Bronchial epithelial cell (primary cell): ENCODE results near the gene NR1D1. TPM values are rescaled to one million over a fixed set of nuclear protein-coding genes. Genes with fewer than 3 reads are reported as not detected.

Experiments
- DNase-seq: peaks from one replicate; pipeline ENCODE4 v3.0.0-alpha.2; 2010; ENCODE audit warnings: low read depth
- FAIRE-seq: peaks from 2 replicates; lab custom pipeline; 2011; peaks lifted over from hg19 to GRCh38; lab: Jason Lieb, UNC
- H3K27me3 ChIP-seq: 2 replicates; pipeline ENCODE4 v1.5.1; 2011; ENCODE audit warnings: low read length; ENCODE audit not compliant: control insufficient read depth, insufficient read depth
- H3K36me3 ChIP-seq: 2 replicates; pipeline ENCODE4 v1.5.1; 2011; ENCODE audit warnings: low read length; ENCODE audit not compliant: control insufficient read depth, insufficient read depth
- H3K4me3 ChIP-seq: 2 replicates; pipeline ENCODE4 v1.5.1; 2011; ENCODE audit warnings: mild to moderate bottlenecking, low read depth, low read length, control low read depth
- total RNA-seq: library from RNA; depleted of rRNA; stranded (reverse); fragments of >200 nt; gene quantifications from 2 replicates; pipeline ENCODE4 v1.2.1, GENCODE V29; 2014
- TF ChIP-seq, protein P1 (sequence below): IDR thresholded peaks from 2 replicates; pipeline ENCODE4 v1.5.1; 2011; ENCODE audit warnings: mild to moderate bottlenecking, moderate library complexity, low read length, control low read depth, inconsistent platforms; ENCODE audit not compliant: insufficient read depth, severe bottlenecking

The NR1D1 gene
- total RNA-seq, 1 donor from 2014 or later = 0.79 TPM

DNA sequence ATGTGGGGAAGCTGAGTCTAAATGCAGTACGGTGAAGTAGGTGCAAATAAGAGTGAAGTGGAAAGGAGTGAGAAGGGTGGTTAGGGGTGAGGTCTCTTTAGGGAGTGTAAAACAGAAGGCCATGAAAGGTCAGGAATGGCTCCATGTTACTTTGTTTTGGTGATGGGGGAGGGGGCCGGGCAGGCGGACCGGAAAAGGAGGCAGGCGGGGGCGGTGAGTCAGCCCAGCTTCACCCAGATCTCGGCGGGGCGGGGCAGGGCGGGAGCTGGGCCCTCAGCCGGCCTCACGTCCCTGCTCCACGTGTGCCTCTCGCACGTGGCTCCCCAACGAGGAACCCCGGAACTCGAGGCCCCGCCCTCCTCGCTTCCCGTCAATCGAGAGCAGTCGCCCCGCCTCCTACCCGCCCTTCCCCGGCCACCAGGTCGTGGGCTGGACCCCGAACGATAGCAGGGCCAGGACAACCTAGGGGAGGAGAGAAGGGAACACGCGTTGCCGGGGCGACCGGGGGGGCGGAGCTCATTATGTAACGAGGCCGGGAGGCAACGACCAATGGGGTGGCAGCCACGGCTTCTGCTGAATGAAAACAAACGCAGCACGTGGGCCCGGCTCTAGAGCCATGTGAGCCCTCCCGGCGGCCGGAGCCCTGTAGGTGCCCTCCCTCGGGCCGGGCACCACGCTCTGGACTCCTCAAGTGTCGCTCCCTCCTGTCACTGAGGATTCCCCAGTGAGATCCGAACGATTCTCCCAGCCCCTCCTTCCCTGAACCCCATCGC, 1.4 kb downstream of the NR1D1 start:
- H3K27me3 ChIP-seq = no peaks in the 10 kb centered on the region
- FAIRE-seq (no peak), DNase-seq (peak; percentile 95)
- peak overlapping the region; percentile 95 for H3K4me3 ChIP-seq
- TF ChIP-seq, protein P1, sequence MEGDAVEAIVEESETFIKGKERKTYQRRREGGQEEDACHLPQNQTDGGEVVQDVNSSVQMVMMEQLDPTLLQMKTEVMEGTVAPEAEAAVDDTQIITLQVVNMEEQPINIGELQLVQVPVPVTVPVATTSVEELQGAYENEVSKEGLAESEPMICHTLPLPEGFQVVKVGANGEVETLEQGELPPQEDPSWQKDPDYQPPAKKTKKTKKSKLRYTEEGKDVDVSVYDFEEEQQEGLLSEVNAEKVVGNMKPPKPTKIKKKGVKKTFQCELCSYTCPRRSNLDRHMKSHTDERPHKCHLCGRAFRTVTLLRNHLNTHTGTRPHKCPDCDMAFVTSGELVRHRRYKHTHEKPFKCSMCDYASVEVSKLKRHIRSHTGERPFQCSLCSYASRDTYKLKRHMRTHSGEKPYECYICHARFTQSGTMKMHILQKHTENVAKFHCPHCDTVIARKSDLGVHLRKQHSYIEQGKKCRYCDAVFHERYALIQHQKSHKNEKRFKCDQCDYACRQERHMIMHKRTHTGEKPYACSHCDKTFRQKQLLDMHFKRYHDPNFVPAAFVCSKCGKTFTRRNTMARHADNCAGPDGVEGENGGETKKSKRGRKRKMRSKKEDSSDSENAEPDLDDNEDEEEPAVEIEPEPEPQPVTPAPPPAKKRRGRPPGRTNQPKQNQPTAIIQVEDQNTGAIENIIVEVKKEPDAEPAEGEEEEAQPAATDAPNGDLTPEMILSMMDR = no peak
- peaks cover 28% of the 10 kb centered on the region for H3K36me3 ChIP-seq

DNA sequence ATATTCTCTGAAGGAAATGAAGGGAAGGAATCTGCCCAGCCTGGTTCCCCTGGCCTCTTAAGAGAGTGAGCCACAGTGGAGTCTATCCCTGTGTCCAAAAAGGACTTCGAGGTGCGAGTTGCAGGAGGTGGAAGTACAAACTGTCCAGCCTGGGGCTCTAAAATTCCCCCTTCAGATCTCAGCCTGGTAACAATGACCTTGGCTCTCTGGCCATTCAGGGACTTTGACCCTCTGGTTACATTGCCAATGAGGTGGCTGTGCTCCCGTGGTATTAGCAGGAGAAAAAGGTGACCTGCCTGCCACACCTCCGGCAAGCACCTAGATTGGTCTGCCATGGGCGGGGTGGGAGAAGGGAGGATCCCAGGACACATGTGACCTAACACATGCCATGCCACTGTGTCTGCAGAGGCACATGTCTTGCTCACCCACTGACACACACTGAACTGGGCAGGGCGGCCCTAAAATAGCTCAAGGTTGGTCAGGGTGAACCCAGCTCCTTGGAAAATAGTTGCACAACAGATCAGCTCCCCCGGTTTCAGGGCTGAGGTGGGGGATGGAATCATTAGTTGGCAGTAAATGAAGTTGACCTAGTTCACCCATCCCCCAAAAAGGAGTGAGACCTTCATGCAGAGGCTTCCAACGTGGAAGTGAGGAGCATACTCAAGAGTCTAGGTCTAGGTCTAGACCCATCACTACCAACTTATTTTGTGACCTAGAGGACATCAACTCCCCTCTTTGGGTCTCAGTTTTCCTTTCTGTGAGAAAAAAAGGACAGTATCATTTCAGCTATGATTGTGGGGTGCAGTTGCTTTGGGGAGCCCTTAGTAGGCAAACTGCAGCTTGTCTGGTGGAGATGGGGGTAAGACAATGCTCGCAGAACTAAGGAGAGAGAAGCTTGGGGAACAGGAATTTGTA, 2.2 kb downstream of the NR1D1 start:
- peak; percentile 86 for DNase-seq
- Histone ChIP-seq H3K4me3 (peak overlapping the region; percentile 31), H3K27me3 (no peaks in the 10 kb centered on the region), H3K36me3 (peaks cover 32% of the 10 kb centered on the region)
- no peak for FAIRE-seq
- TF ChIP-seq, protein P1 = no peak

DNA sequence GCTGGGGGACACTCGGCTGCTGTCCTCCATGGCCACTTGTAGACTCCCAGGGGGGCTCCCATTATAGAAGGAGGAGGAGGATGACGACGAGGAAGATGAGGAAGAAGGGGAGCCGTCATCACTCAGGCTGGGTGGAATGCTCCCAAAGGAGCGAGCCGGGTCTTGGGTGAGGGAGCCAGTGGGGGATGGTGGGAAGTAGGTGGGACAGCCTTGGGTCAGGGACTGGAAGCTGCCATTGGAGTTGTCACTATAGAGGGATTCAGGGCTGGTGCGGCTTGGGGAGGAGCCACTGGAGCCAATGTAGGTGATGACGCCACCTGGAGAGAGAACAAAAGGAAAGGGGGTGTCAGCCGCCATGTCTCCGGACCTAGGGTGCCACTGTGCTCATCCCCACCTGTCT, 3.3 kb downstream of the NR1D1 start:
- TF ChIP-seq, protein P1 = no peak
- DNase-seq = no peak
- H3K36me3 ChIP-seq = peaks cover 33% of the 10 kb centered on the region
- no peak overlapping the region for H3K4me3 ChIP-seq
- no peaks in the 10 kb centered on the region for H3K27me3 ChIP-seq
- no peak for FAIRE-seq

DNA sequence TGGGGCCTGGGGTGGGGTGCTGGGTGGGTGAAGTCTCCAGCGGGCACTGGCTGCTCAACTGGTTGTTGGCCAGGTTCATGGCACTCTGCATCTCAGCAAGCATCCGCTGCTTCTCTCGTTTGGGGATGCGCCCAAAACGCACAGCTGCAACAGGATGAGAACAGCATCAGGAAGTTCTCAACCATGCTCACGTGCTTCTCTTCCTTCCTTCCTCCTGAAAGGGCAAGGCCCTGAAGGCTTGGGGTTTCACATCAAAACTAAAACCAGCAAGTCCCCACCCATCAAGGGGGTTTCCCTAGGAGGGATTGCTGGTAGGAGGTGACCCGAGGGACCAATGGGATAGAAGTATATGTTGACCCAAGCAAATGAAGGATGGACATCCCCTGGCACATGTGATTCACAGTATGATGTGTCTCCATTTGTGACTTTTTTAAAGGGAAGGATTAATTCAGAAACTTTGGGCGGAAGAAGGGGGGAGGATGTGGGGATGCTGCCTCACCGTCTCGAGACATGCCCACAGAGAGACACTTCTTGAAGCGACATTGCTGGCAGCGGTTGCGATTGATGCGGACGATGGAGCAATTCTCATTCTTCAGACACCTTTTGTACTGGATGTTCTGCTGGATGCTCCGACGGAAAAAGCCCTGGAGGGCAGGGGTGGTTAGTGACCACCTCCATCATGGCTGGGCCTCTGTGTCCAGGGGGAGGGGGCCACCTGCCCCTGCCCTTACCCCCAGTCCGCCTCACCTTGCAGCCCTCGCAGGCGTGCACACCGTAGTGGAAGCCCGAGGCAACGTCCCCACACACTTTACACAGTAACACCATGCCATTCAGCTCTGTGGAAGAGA, 4.2 kb downstream of the NR1D1 start:
- no peak overlapping the region for H3K4me3 ChIP-seq
- TF ChIP-seq, protein P1 = no peak
- FAIRE-seq = no peak
- no peaks in the 10 kb centered on the region for H3K27me3 ChIP-seq
- DNase-seq = no peak
- peaks cover 33% of the 10 kb centered on the region for H3K36me3 ChIP-seq

DNA sequence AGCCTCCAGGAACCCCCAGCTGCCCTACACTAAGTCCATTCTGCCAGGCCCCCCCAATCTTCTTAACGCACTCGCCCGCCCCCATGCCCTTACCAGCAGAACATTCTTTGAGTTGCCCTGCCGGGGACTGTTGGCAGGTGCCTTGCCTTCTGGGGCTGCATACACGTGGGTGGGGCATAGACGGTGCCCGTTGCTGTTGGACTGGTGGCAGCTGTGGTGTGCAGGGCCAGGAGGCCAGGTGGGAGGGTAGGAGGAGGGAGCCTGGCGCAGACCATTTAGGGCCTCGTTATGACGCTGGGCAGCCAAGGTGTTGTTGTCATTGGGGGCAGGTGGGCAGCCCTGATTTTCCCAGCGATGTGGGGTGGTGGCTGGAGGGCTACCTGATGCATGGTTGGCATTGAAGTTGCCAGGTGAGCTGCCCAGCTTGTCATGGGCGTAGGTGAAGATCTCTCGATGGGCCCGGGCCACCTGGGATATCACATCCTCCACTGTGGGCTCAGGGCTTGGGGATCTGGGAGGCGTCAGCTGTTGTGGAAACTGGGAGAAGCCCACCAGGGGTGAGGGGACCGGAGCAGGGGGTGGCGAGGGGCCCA, 4.9 kb downstream of the NR1D1 start:
- no peak overlapping the region for H3K4me3 ChIP-seq
- H3K36me3 ChIP-seq = peaks cover 33% of the 10 kb centered on the region
- no peaks in the 10 kb centered on the region for H3K27me3 ChIP-seq
- DNase-seq (no peak), FAIRE-seq (no peak)
- TF ChIP-seq, protein P1 = no peak
